ENCODE results near the gene RASGRF2. TPM values are rescaled to one million over a fixed set of nuclear protein-coding genes. Genes with fewer than 3 reads are reported as not detected.

The RASGRF2 gene
- total and polyA plus RNA-seq, 2 of the 13 experiments (the other 11 are each of a cell fraction or from before 2014, with no cell fraction given) = 23.6 to 29.0 TPM

GRCh38 chr5:81097713-81098112 is 137.6 kb downstream of the RASGRF2 start (continued):
- TF ChIP-seq ZNF124 (CRISPR knock-in tag; IDR thresholded peaks at IDR 0.05) (no peak), ATAD3A (CRISPR knock-in tag; IDR thresholded peaks at IDR 0.05) (no peak), ZNF432 (CRISPR knock-in tag; IDR thresholded peaks at IDR 0.05; ENCODE audit: borderline replicate concordance) (no peak), ZNF543 (CRISPR knock-in tag; IDR thresholded peaks at IDR 0.05) (no peak)

GRCh38 chr5:81105261-81105877 is 145.2 kb downstream of the RASGRF2 start:
- Histone ChIP-seq H3K27ac (ENCODE audit: extremely low read length, insufficient read depth, low read length) (no peak overlapping the region), H3K4me3 (replicated peaks in 1 of 3; ENCODE audit: insufficient read depth in 1 of 3, low read depth in 2 of 3, low read length in 3 of 3) (no peak overlapping the region), H3K27me3 (ENCODE audit: control insufficient read depth in 1 of 2, insufficient read depth in 2 of 2, low read length in 2 of 2) (no peaks in the 10 kb centered on the region), H3K9ac (ENCODE audit: insufficient read depth, low read depth, low read length) (no peak overlapping the region), H3K4me1 (ENCODE audit: insufficient read depth, low read length) (no peaks in the 10 kb centered on the region), H3K79me2 (ENCODE audit: insufficient read depth, low read length) (no peaks in the 10 kb centered on the region), H3K36me3 (replicated peaks in 1 of 2; ENCODE audit: control insufficient read depth in 1 of 2, insufficient read depth in 2 of 2, low read length in 2 of 2) (peaks cover 0 to 10% of the 10 kb centered on the region in 2 experiments; a peak in 3 of 5 replicates), H4K20me1 (ENCODE audit: insufficient read depth, low read length) (no peaks in the 10 kb centered on the region), H2AFZ (ENCODE audit: low read length) (no peak overlapping the region), H3K4me2 (ENCODE audit: low read depth, low read length) (no peak overlapping the region), H3K9me3 (ENCODE audit: low read length) (no peaks in the 10 kb centered on the region)
- no TSS peak for BruUV-seq (replicated peaks)
- TF ChIP-seq GATA4 (IDR thresholded peaks at IDR 0.05; ENCODE audit: borderline replicate concordance, low read depth) (no peak), NFYC (CRISPR knock-in tag; IDR thresholded peaks at IDR 0.05) (no peak)
- ChIA-PET POLR2A (no interaction called here), CTCF (ENCODE audit: low intra/inter-chr PET ratio, low total read pairs) (no interaction called here)
- FAIRE-seq = no peak
- intact Hi-C loops (cut with micrococcal nuclease; ENCODE audit: unreplicated experiment) (no loop called here), in situ Hi-C loops (cut with HindIII; ENCODE audit: extremely low pct_ligation_motif_present, low pct_unique_long_range_greater_than_20kb) (no loop called here)
- 98% methylated on average over 5 of the region's 5 CpGs for WGBS (ENCODE audit: low lambda C conversion rate)
- ATAC-seq = no peak
- DNase-seq (ENCODE audit: low spot score) = no peak

DNA sequence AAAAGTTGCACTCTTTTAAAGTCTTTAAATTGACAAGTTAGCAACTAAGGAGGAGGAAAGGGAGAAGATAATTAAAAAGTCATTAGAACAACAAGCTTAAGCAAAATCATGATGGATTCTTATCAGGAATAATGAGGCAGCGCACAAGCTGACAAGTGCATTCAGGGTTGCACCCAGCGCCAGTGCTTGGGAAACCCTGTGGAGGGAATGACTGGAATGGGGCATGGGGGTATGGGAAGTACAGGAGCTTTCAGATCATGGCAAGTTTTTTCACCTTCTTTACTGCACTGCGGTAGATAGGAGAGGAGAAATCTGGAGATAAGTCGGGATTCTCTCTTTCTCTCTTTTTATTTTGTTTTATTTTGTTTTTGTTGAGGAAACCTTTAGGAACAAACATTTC is 155.1 kb downstream of the RASGRF2 start:
- Histone ChIP-seq H3K4me3 (replicated peaks in 1 of 3; ENCODE audit: insufficient read depth in 1 of 3, low read depth in 2 of 3, low read length in 3 of 3) (no peak overlapping the region), H3K9ac (ENCODE audit: insufficient read depth, low read depth, low read length) (no peak overlapping the region), H3K4me2 (ENCODE audit: low read depth, low read length) (no peak overlapping the region), H3K9me3 (ENCODE audit: low read length) (no peaks in the 10 kb centered on the region), H2AFZ (ENCODE audit: low read length) (no peak overlapping the region), H3K27me3 (ENCODE audit: control insufficient read depth in 1 of 2, insufficient read depth in 2 of 2, low read length in 2 of 2) (no peaks in the 10 kb centered on the region), H3K79me2 (ENCODE audit: insufficient read depth, low read length) (no peaks in the 10 kb centered on the region), H4K20me1 (ENCODE audit: insufficient read depth, low read length) (no peaks in the 10 kb centered on the region), H3K36me3 (replicated peaks in 1 of 2; ENCODE audit: control insufficient read depth in 1 of 2, insufficient read depth in 2 of 2, low read length in 2 of 2) (peaks cover 30 to 69% of the 10 kb centered on the region in 2 experiments), H3K4me1 (ENCODE audit: insufficient read depth, low read length) (no peaks in the 10 kb centered on the region), H3K27ac (ENCODE audit: extremely low read length, insufficient read depth, low read length) (no peak overlapping the region)
- ChIA-PET POLR2A (no interaction called here), CTCF (ENCODE audit: low intra/inter-chr PET ratio, low total read pairs) (no interaction called here)
- no TSS peak for BruUV-seq (replicated peaks)
- intact Hi-C loops (cut with micrococcal nuclease; ENCODE audit: unreplicated experiment) = no loop called here
- DNase-seq (ENCODE audit: low spot score) (no peak), ATAC-seq (no peak), FAIRE-seq (no peak)
- WGBS (ENCODE audit: low lambda C conversion rate) = 85% methylated on average over 4 of the region's 4 CpGs
- TF ChIP-seq IKZF5 (CRISPR knock-in tag; IDR thresholded peaks at IDR 0.05) = no peak
- no peak for TF ChIP-seq CERS6 (CRISPR knock-in tag; IDR thresholded peaks at IDR 0.05)
- TF ChIP-seq BORCS8-MEF2B (CRISPR knock-in tag; IDR thresholded peaks at IDR 0.05) = no peak
- TF ChIP-seq, protein P1, sequence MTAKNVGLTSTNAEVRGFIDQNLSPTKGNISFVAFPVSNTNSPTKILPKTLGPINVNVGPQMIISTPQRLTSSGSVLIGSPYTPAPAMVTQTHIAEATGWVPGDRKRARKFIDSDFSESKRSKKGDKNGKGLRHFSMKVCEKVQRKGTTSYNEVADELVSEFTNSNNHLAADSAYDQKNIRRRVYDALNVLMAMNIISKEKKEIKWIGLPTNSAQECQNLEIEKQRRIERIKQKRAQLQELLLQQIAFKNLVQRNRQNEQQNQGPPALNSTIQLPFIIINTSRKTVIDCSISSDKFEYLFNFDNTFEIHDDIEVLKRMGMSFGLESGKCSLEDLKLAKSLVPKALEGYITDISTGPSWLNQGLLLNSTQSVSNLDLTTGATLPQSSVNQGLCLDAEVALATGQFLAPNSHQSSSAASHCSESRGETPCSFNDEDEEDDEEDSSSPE (CRISPR knock-in tag; IDR thresholded peaks at IDR 0.05) = no peak
- no peak for TF ChIP-seq KDM2A (CRISPR knock-in tag; IDR thresholded peaks at IDR 0.05; ENCODE audit: borderline replicate concordance, low read depth)
- no peak for TF ChIP-seq NKX3-1 (CRISPR knock-in tag; IDR thresholded peaks at IDR 0.05)
- no peak for TF ChIP-seq MAF1 (CRISPR knock-in tag; IDR thresholded peaks at IDR 0.05; ENCODE audit: borderline replicate concordance)
- TF ChIP-seq ZNF546 (CRISPR knock-in tag; conservative IDR thresholded peaks at IDR 0.05) = no peak
- in situ Hi-C loops (cut with HindIII; ENCODE audit: extremely low pct_ligation_motif_present, low pct_unique_long_range_greater_than_20kb) = no loop called here

Measured in HepG2 (cell line).